ENCODE results near the gene PABPC1L. TPM values are rescaled to one million over a fixed set of nuclear protein-coding genes. Genes with fewer than 3 reads are reported as not detected.

The PABPC1L gene
- total and polyA plus RNA-seq, 2 of the 13 experiments (the other 11 are each of a cell fraction or from before 2014, with no cell fraction given) = 30.8 to 252 TPM

DNA sequence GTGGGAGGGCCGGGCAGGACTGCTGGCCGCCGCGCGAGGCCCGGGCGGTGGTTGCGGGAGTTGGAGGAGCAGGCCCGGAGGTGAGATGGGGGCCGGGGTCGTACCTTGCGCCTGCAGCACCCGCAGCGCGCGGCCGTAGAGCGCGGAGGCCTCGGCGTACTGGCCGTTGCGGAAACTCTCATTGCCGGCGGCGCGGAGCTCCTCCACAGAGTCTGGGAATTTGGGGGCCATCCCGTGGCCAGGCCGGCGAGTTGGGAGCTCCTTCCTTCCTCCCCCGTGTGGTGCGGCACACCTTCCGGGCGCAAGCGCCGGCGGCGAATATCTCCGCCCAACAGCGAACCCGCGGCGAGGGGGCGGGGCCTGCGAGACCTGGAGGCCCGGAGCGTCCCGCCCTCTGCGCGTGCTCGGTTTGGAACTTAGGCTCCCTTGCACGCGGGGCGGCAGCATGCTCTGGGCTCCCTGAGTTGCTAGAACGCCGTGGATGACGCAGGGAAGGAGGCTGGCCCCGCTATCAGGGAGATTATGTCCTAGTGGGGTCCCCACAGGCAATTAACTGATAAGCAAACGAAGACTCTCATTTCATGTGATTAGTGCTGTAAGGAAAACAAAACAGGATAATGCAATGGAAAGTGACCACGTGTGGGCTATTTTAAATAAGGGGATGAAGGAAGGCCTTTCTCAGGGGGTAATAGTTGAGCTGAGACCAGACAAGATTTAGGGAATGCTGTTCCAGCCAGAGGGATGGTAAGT is 50.4 kb downstream of the PABPC1L start, which contains the start of gene TOMM34 (continued):
- peak; percentile 79 for TF ChIP-seq MAZ (IDR thresholded peaks at IDR 0.05; ENCODE audit: borderline replicate concordance, low read depth, low read length)
- peak; percentile 87 for TF ChIP-seq MAZ (CRISPR knock-in tag; IDR thresholded peaks at IDR 0.05; ENCODE audit: low read depth)
- TF ChIP-seq, protein P1, sequence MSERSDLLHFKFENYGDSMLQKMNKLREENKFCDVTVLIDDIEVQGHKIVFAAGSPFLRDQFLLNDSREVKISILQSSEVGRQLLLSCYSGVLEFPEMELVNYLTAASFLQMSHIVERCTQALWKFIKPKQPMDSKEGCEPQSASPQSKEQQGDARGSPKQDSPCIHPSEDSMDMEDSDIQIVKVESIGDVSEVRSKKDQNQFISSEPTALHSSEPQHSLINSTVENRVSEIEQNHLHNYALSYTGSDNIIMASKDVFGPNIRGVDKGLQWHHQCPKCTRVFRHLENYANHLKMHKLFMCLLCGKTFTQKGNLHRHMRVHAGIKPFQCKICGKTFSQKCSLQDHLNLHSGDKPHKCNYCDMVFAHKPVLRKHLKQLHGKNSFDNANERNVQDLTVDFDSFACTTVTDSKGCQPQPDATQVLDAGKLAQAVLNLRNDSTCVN (CRISPR knock-in tag; IDR thresholded peaks at IDR 0.05; ENCODE audit: borderline replicate concordance) = peak; percentile 93
- TF ChIP-seq, protein P2, sequence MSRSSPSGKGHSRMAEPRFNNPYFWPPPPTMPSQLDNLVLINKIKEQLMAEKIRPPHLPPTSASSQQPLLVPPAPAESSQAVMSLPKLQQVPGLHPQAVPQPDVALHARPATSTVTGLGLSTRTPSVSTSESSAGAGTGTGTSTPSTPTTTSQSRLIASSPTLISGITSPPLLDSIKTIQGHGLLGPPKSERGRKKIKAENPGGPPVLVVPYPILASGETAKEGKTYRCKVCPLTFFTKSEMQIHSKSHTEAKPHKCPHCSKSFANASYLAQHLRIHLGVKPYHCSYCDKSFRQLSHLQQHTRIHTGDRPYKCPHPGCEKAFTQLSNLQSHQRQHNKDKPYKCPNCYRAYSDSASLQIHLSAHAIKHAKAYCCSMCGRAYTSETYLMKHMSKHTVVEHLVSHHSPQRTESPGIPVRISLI (CRISPR knock-in tag; IDR thresholded peaks at IDR 0.05; ENCODE audit: borderline replicate concordance) = peak; percentile 32; the same call in 1 of the 2 replicates
- TF ChIP-seq, protein P3, sequence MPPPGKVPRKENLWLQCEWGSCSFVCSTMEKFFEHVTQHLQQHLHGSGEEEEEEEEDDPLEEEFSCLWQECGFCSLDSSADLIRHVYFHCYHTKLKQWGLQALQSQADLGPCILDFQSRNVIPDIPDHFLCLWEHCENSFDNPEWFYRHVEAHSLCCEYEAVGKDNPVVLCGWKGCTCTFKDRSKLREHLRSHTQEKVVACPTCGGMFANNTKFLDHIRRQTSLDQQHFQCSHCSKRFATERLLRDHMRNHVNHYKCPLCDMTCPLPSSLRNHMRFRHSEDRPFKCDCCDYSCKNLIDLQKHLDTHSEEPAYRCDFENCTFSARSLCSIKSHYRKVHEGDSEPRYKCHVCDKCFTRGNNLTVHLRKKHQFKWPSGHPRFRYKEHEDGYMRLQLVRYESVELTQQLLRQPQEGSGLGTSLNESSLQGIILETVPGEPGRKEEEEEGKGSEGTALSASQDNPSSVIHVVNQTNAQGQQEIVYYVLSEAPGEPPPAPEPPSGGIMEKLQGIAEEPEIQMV (CRISPR knock-in tag; IDR thresholded peaks at IDR 0.05; ENCODE audit: low read depth) = peak; percentile 95
- peak; percentile 67 for TF ChIP-seq ZNF12 (CRISPR knock-in tag; IDR thresholded peaks at IDR 0.05)
- TF ChIP-seq ZNF773 (CRISPR knock-in tag; IDR thresholded peaks at IDR 0.05; ENCODE audit: borderline replicate concordance) = peak; percentile 66; the same call in 1 of the 2 replicates
- TF ChIP-seq KLF12 (CRISPR knock-in tag; IDR thresholded peaks at IDR 0.05; ENCODE audit: borderline replicate concordance) = peak; percentile 77; the same call in 1 of the 2 replicates
- TF ChIP-seq ZNF335 (CRISPR knock-in tag; IDR thresholded peaks at IDR 0.05) = peak; percentile 94
- TF ChIP-seq SOX6 (IDR thresholded peaks at IDR 0.05) = no peak
- TF ChIP-seq SOX6 (CRISPR knock-in tag; IDR thresholded peaks at IDR 0.05) = peak; percentile 72
- TF ChIP-seq, protein P4, sequence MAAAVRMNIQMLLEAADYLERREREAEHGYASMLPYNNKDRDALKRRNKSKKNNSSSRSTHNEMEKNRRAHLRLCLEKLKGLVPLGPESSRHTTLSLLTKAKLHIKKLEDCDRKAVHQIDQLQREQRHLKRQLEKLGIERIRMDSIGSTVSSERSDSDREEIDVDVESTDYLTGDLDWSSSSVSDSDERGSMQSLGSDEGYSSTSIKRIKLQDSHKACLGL (CRISPR knock-in tag; IDR thresholded peaks at IDR 0.05) = peak; percentile 99
- TF ChIP-seq ZNF549 (CRISPR knock-in tag; IDR thresholded peaks at IDR 0.05) = no peak
- TF ChIP-seq SP2 (CRISPR knock-in tag; IDR thresholded peaks at IDR 0.05) = peak; percentile 52; the same call in 1 of the 2 replicates
- TF ChIP-seq CHD4 (IDR thresholded peaks at IDR 0.05; ENCODE audit: borderline replicate concordance, low read length) = no peak
- TF ChIP-seq TEAD3 (CRISPR knock-in tag; optimal IDR thresholded peaks at IDR 0.05; ENCODE audit: borderline replicate concordance) = peak; percentile 74
- TF ChIP-seq ZNF879 (CRISPR knock-in tag; IDR thresholded peaks at IDR 0.05) = peak; percentile 98
- TF ChIP-seq ZNF225 (CRISPR knock-in tag; IDR thresholded peaks at IDR 0.05) = peak; percentile 94
- TF ChIP-seq JARID2 (CRISPR knock-in tag; IDR thresholded peaks at IDR 0.05; ENCODE audit: insufficient replicate concordance) = peak; percentile 97
- TF ChIP-seq, protein P5, sequence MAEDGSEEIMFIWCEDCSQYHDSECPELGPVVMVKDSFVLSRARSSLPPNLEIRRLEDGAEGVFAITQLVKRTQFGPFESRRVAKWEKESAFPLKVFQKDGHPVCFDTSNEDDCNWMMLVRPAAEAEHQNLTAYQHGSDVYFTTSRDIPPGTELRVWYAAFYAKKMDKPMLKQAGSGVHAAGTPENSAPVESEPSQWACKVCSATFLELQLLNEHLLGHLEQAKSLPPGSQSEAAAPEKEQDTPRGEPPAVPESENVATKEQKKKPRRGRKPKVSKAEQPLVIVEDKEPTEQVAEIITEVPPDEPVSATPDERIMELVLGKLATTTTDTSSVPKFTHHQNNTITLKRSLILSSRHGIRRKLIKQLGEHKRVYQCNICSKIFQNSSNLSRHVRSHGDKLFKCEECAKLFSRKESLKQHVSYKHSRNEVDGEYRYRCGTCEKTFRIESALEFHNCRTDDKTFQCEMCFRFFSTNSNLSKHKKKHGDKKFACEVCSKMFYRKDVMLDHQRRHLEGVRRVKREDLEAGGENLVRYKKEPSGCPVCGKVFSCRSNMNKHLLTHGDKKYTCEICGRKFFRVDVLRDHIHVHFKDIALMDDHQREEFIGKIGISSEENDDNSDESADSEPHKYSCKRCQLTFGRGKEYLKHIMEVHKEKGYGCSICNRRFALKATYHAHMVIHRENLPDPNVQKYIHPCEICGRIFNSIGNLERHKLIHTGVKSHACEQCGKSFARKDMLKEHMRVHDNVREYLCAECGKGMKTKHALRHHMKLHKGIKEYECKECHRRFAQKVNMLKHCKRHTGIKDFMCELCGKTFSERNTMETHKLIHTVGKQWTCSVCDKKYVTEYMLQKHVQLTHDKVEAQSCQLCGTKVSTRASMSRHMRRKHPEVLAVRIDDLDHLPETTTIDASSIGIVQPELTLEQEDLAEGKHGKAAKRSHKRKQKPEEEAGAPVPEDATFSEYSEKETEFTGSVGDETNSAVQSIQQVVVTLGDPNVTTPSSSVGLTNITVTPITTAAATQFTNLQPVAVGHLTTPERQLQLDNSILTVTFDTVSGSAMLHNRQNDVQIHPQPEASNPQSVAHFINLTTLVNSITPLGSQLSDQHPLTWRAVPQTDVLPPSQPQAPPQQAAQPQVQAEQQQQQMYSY (CRISPR knock-in tag; IDR thresholded peaks at IDR 0.05) = peak; percentile 67; the same call in 1 of the 2 replicates
- TF ChIP-seq POGZ (CRISPR knock-in tag; IDR thresholded peaks at IDR 0.05) = peak; percentile 42; the same call in 1 of the 2 replicates
- no peak for TF ChIP-seq HNRNPH1 (optimal IDR thresholded peaks at IDR 0.05; ENCODE audit: low read depth, low read length)

Measured in HepG2 (cell line).